Measurements from ENCODE around the gene TMEM115. TPM values are rescaled to one million over a fixed set of nuclear protein-coding genes. Genes with fewer than 3 reads are reported as not detected.

TMEM115 gene
- total RNA-seq, 2 donors from 2014 or later, result 37.1 to 47.4 TPM

GRCh38 chr3:50333744-50334328 is 25.5 kb downstream of the TMEM115 start:
- no peak for TF ChIP-seq CTCF (IDR thresholded peaks at IDR 0.05)
- no peaks in the 10 kb centered on the region for H3K27me3 ChIP-seq
- H3K36me3 ChIP-seq, result peaks cover 39% of the 10 kb centered on the region
- H3K4me3 ChIP-seq, result peak overlapping the region; percentile 10 to 90
- peaks cover 0 to 65% of the 10 kb centered on the region in 2 donors for H3K4me1 ChIP-seq
- H3K9me3 ChIP-seq, result no peaks in the 10 kb centered on the region
- H3K27ac ChIP-seq, result peak overlapping the region; percentile 99
- peak; percentile 93 for DNase-seq (ENCODE audit: low spot score)

- peaks cover 0 to 70% of the 10 kb centered on the region in 2 donors for H3K4me1 ChIP-seq
- TF ChIP-seq CTCF (IDR thresholded peaks at IDR 0.05), result no peak
- H3K9me3 ChIP-seq, result no peaks in the 10 kb centered on the region
- peaks cover 39% of the 10 kb centered on the region for H3K36me3 ChIP-seq
- no peak for DNase-seq (ENCODE audit: low spot score)
- H3K27me3 ChIP-seq, result no peaks in the 10 kb centered on the region
- H3K27ac ChIP-seq, result peak overlapping the region in 1 of 2 donors; percentile 3
- H3K4me3 ChIP-seq, result no peak overlapping the region
These were observed 27.9 kb downstream of the TMEM115 start for GRCh38 chr3:50331364-50331907.

DNA sequence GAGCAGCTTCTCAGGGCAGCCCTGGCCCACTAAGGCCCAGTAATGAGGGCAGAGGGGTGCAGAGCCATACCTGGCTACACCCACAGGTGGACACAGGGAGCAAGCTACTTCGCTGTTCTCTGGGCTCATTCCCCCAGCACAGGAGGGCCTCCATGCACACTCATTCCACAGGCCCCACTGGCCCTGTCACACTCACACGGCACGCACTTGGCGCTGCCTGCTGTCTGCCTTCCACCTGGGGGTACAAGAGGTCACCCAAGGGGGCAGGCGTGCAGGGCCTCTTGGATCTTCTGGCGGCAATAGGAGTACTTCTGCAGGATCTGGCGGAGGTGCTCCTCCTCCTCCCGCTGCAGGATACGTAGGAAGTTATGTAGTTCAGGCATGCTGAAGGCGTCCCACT is 29.0 kb downstream of the TMEM115 start:
- peaks cover 47% of the 10 kb centered on the region for H3K36me3 ChIP-seq

GRCh38 chr3:50327943-50328691 is 31.2 kb downstream of the TMEM115 start, which contains the start of gene TUSC2:
TUSC2 (minus strand) TSS chr3:50328223; CDS start chr3:50328099, 124 bp downstream.
- H3K36me3 ChIP-seq, result peaks cover 47% of the 10 kb centered on the region

More for the DNA sequence above, 29.0 kb downstream of the TMEM115 start:
- Histone ChIP-seq H3K9me3 (no peaks in the 10 kb centered on the region), H3K4me3 (no peak overlapping the region), H3K27me3 (no peaks in the 10 kb centered on the region), H3K4me1 (peaks cover 0 to 62% of the 10 kb centered on the region in 2 donors), H3K27ac (no peak overlapping the region)
- no peak for TF ChIP-seq CTCF (IDR thresholded peaks at IDR 0.05)
- DNase-seq (ENCODE audit: low spot score), result no peak

GRCh38 chr3:50327129-50327528 is 32.2 kb downstream of the TMEM115 start:
- no peaks in the 10 kb centered on the region for H3K27me3 ChIP-seq
- H3K9me3 ChIP-seq, result no peaks in the 10 kb centered on the region
- H3K4me1 ChIP-seq, result peaks cover 0 to 63% of the 10 kb centered on the region in 2 donors
- H3K36me3 ChIP-seq, result peaks cover 39% of the 10 kb centered on the region
- peak overlapping the region in 1 of 2 donors; percentile 91 for H3K27ac ChIP-seq
- no peak for TF ChIP-seq CTCF (IDR thresholded peaks at IDR 0.05)
- no peak for DNase-seq (ENCODE audit: low spot score)
- peak overlapping the region; percentile 92 to 100 for H3K4me3 ChIP-seq

More at GRCh38 chr3:50327943-50328691, 31.2 kb downstream of the TMEM115 start, which contains the start of gene TUSC2:
- TF ChIP-seq CTCF (IDR thresholded peaks at IDR 0.05), result no peak
- Histone ChIP-seq H3K4me1 (peaks cover 0 to 63% of the 10 kb centered on the region in 2 donors), H3K27me3 (no peaks in the 10 kb centered on the region), H3K9me3 (no peaks in the 10 kb centered on the region), H3K4me3 (peak within 1 kb of the TSS; percentile 92 to 100), H3K27ac (peak within 1 kb of the TSS; percentile 85 to 91)
- DNase-seq (ENCODE audit: low spot score), result peak; percentile 98

Measured in right atrium auricular region (tissue), 2 donors.